PC-3 (cell line): ENCODE results near the gene WDR88. TPM values are rescaled to one million over a fixed set of nuclear protein-coding genes. Genes with fewer than 3 reads are reported as not detected.

Source experiments
- ATAC-seq: fragments of 200-7000 bp; cut with Tn5 transposase; 2 replicates; pipeline ENCODE4 v1.9.1; 2020; ENCODE audit warnings: mild to moderate bottlenecking, moderate library complexity
- BruUV-seq: library from RNA; stranded (reverse); fragments of 400-500 nt; replicated peaks from 2 replicates; lab custom pipeline; 2021; lab: Mats Ljungman, UMichigan
- CTCF ChIA-PET: fragments of 300-600 bp; sonication (Branson Sonifier 250); formaldehyde crosslinking; loops from one replicate; lab custom pipeline; 2022; ENCODE audit warnings: antibody characterized with exemption; lab: Charles Lee
- POLR2A ChIA-PET: fragments of 300-600 bp; sonication (Branson Sonifier 250); formaldehyde crosslinking; loops from one replicate; lab custom pipeline; 2022; ENCODE audit warnings: antibody characterized with exemption; ENCODE audit not compliant: unreplicated experiment; lab: Charles Lee
- DNase-seq: peaks from one replicate; pipeline ENCODE4 v3.0.0-alpha.2; 2015
- H2AFZ ChIP-seq: fragments of 300-600 bp; sonication (generic); 2 replicates; pipeline ENCODE4 v1.6.0; 2016; ENCODE audit warnings: antibody characterized with exemption, low read length
- H3F3A ChIP-seq: fragments of 300-600 bp; sonication (generic); one replicate; pipeline ENCODE4 v1.6.0; 2017; ENCODE audit warnings: antibody characterized with exemption, low read length, control low read depth, mild to moderate bottlenecking; ENCODE audit not compliant: unreplicated experiment
- H3K27ac ChIP-seq: fragments of 300-600 bp; sonication (generic); 2 replicates; pipeline ENCODE4 v1.5.1; 2016; ENCODE audit warnings: mild to moderate bottlenecking, low read length
- H3K27me3 ChIP-seq: fragments of 300-600 bp; sonication (generic); 2 replicates; pipeline ENCODE4 v1.6.1; 2016; ENCODE audit warnings: low read length, mixed read lengths
- H3K36me3 ChIP-seq: fragments of 300-600 bp; sonication (generic); 2 replicates; pipeline ENCODE4 v1.6.1; 2016; ENCODE audit warnings: low read depth, mixed run types, low read length, mixed read lengths
- H3K4me1 ChIP-seq: fragments of 300-600 bp; sonication (generic); 2 replicates; pipeline ENCODE4 v1.5.1; 2016; ENCODE audit warnings: low read length; ENCODE audit not compliant: insufficient read depth
- H3K4me2 ChIP-seq: fragments of 300-600 bp; sonication (generic); 2 replicates; pipeline ENCODE4 v1.6.0; 2016; ENCODE audit warnings: low read length
- H3K4me3 ChIP-seq: fragments of 300-600 bp; sonication (generic); 2 replicates; pipeline ENCODE4 v1.5.1; 2016; ENCODE audit warnings: mild to moderate bottlenecking, low read length, mixed read lengths
- H3K79me2 ChIP-seq: fragments of 300-600 bp; sonication (generic); 2 replicates; pipeline ENCODE4 v1.6.1; 2017; ENCODE audit warnings: low read length, mixed read lengths
- H3K9ac ChIP-seq: fragments of 300-600 bp; sonication (generic); 2 replicates; pipeline ENCODE4 v1.6.0; 2016; ENCODE audit warnings: mild to moderate bottlenecking, low read length
- H3K9me2 ChIP-seq: fragments of 300-600 bp; sonication (generic); replicated peaks from 2 replicates; pipeline ENCODE4 v1.6.1; 2016; ENCODE audit warnings: mixed run types, low read length, mixed read lengths
- H3K9me3 ChIP-seq: fragments of 300-600 bp; sonication (generic); 2 replicates; pipeline ENCODE4 v1.6.1; 2016; ENCODE audit warnings: low read length, mixed read lengths
- H4K20me1 ChIP-seq: fragments of 300-600 bp; sonication (generic); 2 replicates; pipeline ENCODE4 v1.6.1; 2016; ENCODE audit warnings: low read length, mixed read lengths
- EZH2 ChIP-seq: fragments of 300-600 bp; sonication (generic); IDR thresholded peaks from one replicate; pipeline ENCODE4 v1.6.1; 2017; ENCODE audit warnings: antibody characterized with exemption, mild to moderate bottlenecking, low read length; ENCODE audit not compliant: unreplicated experiment
- EZH2phosphoT487 ChIP-seq: fragments of 300-600 bp; sonication (generic); IDR thresholded peaks from 2 replicates; pipeline ENCODE4 v1.6.1; 2018; ENCODE audit warnings: mild to moderate bottlenecking, antibody characterized with exemption, low read length, borderline replicate concordance
- intact Hi-C: fragments of 100-400 bp; cut with micrococcal nuclease; formaldehyde crosslinking; loops from 2 replicates; pipeline ENCODE4 v1.9.0; 2023
- total RNA-seq: library from RNA; depleted of rRNA; stranded (reverse); fragments of >200 nt; gene quantifications from 2 replicates; pipeline ENCODE4 v1.2.3, GENCODE V29; 2014
- TF ChIP-seq, protein P1 (sequence below): fragments of 300-600 bp; sonication (generic); conservative IDR thresholded peaks from 2 replicates; pipeline ENCODE4 v1.5.1; 2017; ENCODE audit warnings: antibody characterized with exemption, low read depth, mild to moderate bottlenecking, low read length

Gene WDR88
- total RNA-seq, 1 experiment from 2014 or later = not detected

DNA sequence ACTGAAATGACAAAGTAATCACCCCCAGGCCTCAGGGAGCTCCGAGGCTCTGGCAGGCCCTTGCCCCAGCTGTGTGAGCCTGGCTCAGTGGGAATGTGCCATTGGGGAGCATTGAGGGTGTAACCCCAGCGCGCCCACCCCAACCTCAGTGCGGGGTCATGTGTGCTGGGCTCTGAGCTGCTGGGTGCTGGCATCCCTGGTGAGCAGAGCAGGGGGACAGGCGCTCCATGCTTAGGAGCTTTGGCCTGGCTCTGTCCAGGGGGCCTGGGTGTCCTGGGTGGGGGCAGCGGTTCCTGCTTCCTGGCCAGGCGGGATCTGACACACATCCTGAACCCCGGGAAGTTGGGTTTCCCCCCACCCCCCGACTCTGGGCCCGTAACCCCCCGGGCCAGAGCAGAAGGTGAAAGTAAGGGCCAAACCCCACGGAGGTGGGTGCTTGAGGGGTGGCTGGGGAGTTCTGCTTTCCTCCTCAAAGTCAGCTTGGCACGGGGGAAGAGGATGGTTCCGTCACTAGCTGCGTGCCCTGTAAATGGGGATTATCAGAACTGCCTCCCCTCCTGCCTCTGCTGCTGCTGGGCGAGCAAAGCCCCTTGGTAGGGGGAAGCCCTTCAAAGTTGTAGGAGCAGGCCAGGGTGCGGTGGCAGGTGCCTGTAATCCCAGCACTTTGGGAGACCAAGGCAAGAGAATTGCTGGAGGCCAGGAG lies 63.9 kb downstream of the WDR88 start:
- Histone ChIP-seq H3K27me3 (no peaks in the 10 kb centered on the region), H3K9ac (no peak overlapping the region), H3K79me2 (no peaks in the 10 kb centered on the region), H3K4me1 (no peaks in the 10 kb centered on the region), H4K20me1 (no peaks in the 10 kb centered on the region), H3K9me3 (no peaks in the 10 kb centered on the region), H3K4me2 (peak overlapping the region; percentile 89), H3K36me3 (no peaks in the 10 kb centered on the region), H3K27ac (no peak overlapping the region), H3K4me3 (peak overlapping the region; percentile 72), H3K9me2 (no peaks in the 10 kb centered on the region), H2AFZ (peak overlapping the region; percentile 81; the same call in 1 of the 2 replicates), H3F3A (no peaks in the 10 kb centered on the region)
- BruUV-seq = no TSS peak
- ChIA-PET CTCF (no interaction called here), POLR2A (interaction anchor here (0.5 kb wide), 2 partner anchors 8 to 178 kb away, joined by 4 to 5 read pairs; no protein-coding TSS in a partner anchor)
- TF ChIP-seq EZH2 (no peak), EZH2phosphoT487 (no peak)
- TF ChIP-seq, protein P1, sequence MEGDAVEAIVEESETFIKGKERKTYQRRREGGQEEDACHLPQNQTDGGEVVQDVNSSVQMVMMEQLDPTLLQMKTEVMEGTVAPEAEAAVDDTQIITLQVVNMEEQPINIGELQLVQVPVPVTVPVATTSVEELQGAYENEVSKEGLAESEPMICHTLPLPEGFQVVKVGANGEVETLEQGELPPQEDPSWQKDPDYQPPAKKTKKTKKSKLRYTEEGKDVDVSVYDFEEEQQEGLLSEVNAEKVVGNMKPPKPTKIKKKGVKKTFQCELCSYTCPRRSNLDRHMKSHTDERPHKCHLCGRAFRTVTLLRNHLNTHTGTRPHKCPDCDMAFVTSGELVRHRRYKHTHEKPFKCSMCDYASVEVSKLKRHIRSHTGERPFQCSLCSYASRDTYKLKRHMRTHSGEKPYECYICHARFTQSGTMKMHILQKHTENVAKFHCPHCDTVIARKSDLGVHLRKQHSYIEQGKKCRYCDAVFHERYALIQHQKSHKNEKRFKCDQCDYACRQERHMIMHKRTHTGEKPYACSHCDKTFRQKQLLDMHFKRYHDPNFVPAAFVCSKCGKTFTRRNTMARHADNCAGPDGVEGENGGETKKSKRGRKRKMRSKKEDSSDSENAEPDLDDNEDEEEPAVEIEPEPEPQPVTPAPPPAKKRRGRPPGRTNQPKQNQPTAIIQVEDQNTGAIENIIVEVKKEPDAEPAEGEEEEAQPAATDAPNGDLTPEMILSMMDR = no peak
- DNase-seq (no peak), ATAC-seq (no peak; the same call in 1 of the 2 replicates)
- intact Hi-C loops = no loop called here

DNA sequence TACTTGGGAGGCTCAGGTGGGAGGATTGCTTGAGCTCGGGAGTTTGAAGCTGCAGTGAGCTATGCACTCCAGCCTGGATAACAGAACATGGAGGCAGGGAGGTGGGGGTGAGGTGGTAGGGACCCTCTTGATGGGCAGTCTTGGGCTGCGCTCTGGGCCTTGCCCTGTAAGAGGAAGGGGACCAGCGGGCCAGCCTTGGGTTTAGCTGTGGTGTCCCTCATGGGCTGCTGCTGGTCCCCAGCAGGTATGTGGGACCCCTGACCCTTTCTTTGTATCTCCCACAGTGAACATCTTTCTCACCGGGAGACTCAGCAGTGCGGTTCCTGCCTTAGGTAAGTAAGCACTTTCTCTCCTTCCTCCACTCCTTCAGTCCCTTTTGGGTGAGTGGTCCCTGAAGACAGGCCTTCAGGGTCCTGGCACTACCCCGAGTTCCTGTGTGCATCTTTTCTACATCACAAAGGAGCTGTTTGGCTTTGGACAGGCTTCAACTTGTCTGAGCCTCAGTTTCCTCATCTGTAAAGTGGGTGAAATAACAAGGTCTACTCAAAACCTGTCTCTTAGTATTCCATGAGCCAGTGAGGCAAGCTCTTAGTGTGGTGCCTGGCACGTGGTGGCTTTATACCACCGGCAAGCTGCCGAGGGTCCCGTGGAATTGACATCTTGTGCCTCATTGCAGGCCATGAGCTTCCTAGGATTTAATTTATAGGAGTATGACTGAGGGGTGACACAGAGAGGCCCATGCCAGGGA lies 64.7 kb downstream of the WDR88 start:
- ChIA-PET CTCF (no interaction called here), POLR2A (no interaction called here)
- Histone ChIP-seq H3K79me2 (no peaks in the 10 kb centered on the region), H3K9me2 (no peaks in the 10 kb centered on the region), H3K9me3 (no peaks in the 10 kb centered on the region), H3K4me2 (no peak overlapping the region), H3K27me3 (no peaks in the 10 kb centered on the region), H3K36me3 (no peaks in the 10 kb centered on the region), H3K4me1 (no peaks in the 10 kb centered on the region), H2AFZ (no peak overlapping the region), H3K4me3 (no peak overlapping the region), H3F3A (no peaks in the 10 kb centered on the region), H3K27ac (no peak overlapping the region), H4K20me1 (no peaks in the 10 kb centered on the region), H3K9ac (no peak overlapping the region)
- DNase-seq (no peak), ATAC-seq (no peak)
- no peak for TF ChIP-seq EZH2
- TF ChIP-seq, protein P1 = no peak
- no peak for TF ChIP-seq EZH2phosphoT487
- intact Hi-C loops = no loop called here
- no TSS peak for BruUV-seq
